ENCODE data around the gene SLC50A1. TPM values are rescaled to one million over a fixed set of nuclear protein-coding genes. Genes with fewer than 3 reads are reported as not detected.

SLC50A1 gene
- total RNA-seq, 1 experiment from 2014 or later, result 67.4 TPM

- H3K36me3 ChIP-seq (ENCODE audit: control insufficient read depth, insufficient read depth, low read length), result no peaks in the 10 kb centered on the region; the same call in 1 of the 2 replicates
- H3K27me3 ChIP-seq (ENCODE audit: control insufficient read depth, insufficient read depth, low read length), result no peaks in the 10 kb centered on the region
- DNase-seq (ENCODE audit: low read depth, low spot score) (no peak), ATAC-seq (peak; percentile 58)
- CTCF ChIA-PET, result interaction anchor here (0.7 to 1.9 kb wide), 6 partner anchors 21 to 89 kb away, joined by 3 to 15 read pairs (median 4); no protein-coding TSS in a partner anchor
- intact Hi-C loops (cut with micrococcal nuclease; ENCODE audit: unreplicated experiment) (no loop called here), in situ Hi-C loops (cut with HindIII; ENCODE audit: low pct_unique_long_range_greater_than_20kb, low sequenced_read_pairs) (no loop called here)
- H3K27ac ChIP-seq (ENCODE audit: low read length), result peak within 1 kb of the TSS; percentile 92
- POLR2A ChIA-PET, result interaction anchor here (2.5 kb wide), 1 partner anchor 20 kb away, joined by 18 read pairs; no protein-coding TSS in a partner anchor
- TF ChIP-seq SIN3A (IDR thresholded peaks at IDR 0.05; ENCODE audit: borderline replicate concordance, insufficient read depth, low read depth, low read length), result no peak
- TF ChIP-seq, protein P1, sequence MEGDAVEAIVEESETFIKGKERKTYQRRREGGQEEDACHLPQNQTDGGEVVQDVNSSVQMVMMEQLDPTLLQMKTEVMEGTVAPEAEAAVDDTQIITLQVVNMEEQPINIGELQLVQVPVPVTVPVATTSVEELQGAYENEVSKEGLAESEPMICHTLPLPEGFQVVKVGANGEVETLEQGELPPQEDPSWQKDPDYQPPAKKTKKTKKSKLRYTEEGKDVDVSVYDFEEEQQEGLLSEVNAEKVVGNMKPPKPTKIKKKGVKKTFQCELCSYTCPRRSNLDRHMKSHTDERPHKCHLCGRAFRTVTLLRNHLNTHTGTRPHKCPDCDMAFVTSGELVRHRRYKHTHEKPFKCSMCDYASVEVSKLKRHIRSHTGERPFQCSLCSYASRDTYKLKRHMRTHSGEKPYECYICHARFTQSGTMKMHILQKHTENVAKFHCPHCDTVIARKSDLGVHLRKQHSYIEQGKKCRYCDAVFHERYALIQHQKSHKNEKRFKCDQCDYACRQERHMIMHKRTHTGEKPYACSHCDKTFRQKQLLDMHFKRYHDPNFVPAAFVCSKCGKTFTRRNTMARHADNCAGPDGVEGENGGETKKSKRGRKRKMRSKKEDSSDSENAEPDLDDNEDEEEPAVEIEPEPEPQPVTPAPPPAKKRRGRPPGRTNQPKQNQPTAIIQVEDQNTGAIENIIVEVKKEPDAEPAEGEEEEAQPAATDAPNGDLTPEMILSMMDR (IDR thresholded peaks at IDR 0.05), result peak; percentile 2
- TF ChIP-seq POLR2AphosphoS5 (IDR thresholded peaks at IDR 0.05; ENCODE audit: low read depth, low read length), result no peak
- TF ChIP-seq TCF7L2 (IDR thresholded peaks at IDR 0.05; ENCODE audit: low read depth, low read length), result 0 out of 2 replicates have a peak, but pooled peaks have one; percentile 5
- TF ChIP-seq REST (IDR thresholded peaks at IDR 0.05; ENCODE audit: insufficient read depth in 1 of 2, low read depth in 2 of 2, low read length in 1 of 2), result no peak
- no peaks in the 10 kb centered on the region for H3K9me3 ChIP-seq (ENCODE audit: control insufficient read depth, insufficient read depth, low read depth, low read length)
- BruUV-seq (replicated peaks), result no TSS peak
- H3K4me1 ChIP-seq (ENCODE audit: control insufficient read depth, insufficient read depth, low read length), result peaks cover 23% of the 10 kb centered on the region
- peak within 1 kb of the TSS; percentile 88 to 89 for H3K4me3 ChIP-seq (ENCODE audit: low read depth in 2 of 2, low read length in 2 of 2)
Measured at GRCh38 chr1:155173478-155174323, 38.0 kb downstream of the SLC50A1 start, which contains the start of gene TRIM46. Gene TRIM46 (plus strand): TSS chr1:155173849. CDS start chr1:155173967, 118 bp downstream.

DNA sequence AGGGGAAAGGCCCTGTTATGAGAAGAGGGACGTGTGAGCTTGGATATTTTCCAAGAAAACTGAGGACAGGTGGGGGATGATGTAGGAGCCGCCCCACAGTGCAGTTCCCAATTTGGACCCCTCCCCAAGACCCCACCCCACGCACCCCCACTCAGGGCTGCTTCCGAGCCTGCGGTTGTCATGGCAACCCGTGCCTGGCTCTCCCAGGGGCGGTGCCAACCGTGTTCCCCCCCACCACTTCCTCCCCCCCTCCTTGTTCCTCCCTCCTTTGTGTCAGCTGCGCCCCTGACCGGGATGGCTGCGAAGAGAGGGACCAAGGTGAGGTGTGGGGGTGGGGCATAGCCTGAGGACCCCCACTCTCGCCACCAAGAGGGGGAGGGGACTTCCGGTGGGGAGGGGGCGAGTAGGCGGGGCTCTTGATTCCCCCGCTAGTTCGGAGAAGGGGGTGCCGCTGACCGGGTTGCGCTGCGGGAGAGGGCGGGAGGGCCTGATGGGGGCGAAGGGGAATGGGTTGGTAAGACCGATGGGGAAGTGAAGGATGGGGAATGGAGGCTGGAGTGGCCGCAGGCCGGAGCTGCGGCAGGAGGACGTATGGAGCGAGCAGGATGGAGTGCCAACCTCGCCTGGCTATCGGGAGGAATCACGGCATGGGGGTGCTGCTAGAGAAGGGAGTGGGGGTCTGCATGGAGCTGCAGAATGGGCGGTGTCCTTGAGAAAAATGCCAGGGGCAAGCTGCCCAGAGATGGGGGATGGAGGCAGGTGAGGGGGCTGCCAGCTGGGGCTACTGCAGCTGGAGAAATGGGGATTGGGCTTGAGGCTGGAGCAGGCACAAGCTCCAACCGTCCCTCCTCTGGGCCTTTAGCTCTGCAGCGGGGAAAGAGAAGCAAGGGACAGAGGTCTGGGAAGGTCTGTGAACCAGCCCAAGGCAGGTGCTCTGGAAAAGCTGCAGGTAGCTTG is 39.0 kb downstream of the SLC50A1 start:
- ChIA-PET POLR2A (interaction anchor here (2.5 kb wide), 1 partner anchor 19 kb away, joined by 18 read pairs; no protein-coding TSS in a partner anchor), CTCF (interaction anchor here (0.6 to 1.9 kb wide), 4 partner anchors 19 to 1724 kb away, joined by 3 to 14 read pairs (median 5); partner anchors contain the start of gene THBS3)
- peaks cover 23% of the 10 kb centered on the region for H3K4me1 ChIP-seq (ENCODE audit: control insufficient read depth, insufficient read depth, low read length)
- no peaks in the 10 kb centered on the region for H3K9me3 ChIP-seq (ENCODE audit: control insufficient read depth, insufficient read depth, low read depth, low read length)
- no peaks in the 10 kb centered on the region for H3K27me3 ChIP-seq (ENCODE audit: control insufficient read depth, insufficient read depth, low read length)
- peak overlapping the region; percentile 92 for H3K27ac ChIP-seq (ENCODE audit: low read length)
- TF ChIP-seq POLR2AphosphoS5 (IDR thresholded peaks at IDR 0.05; ENCODE audit: low read depth, low read length), result no peak
- TF ChIP-seq TCF7L2 (IDR thresholded peaks at IDR 0.05; ENCODE audit: low read depth, low read length), result no peak
- TF ChIP-seq, protein P1 (IDR thresholded peaks at IDR 0.05), result no peak
- TF ChIP-seq REST (IDR thresholded peaks at IDR 0.05; ENCODE audit: insufficient read depth in 1 of 2, low read depth in 2 of 2, low read length in 1 of 2), result no peak
- TF ChIP-seq SIN3A (IDR thresholded peaks at IDR 0.05; ENCODE audit: borderline replicate concordance, insufficient read depth, low read depth, low read length), result no peak
- no peaks in the 10 kb centered on the region; the same call in 1 of the 2 replicates for H3K36me3 ChIP-seq (ENCODE audit: control insufficient read depth, insufficient read depth, low read length)
- H3K4me3 ChIP-seq (ENCODE audit: low read depth in 2 of 2, low read length in 2 of 2), result peak overlapping the region; percentile 88 to 89
- intact Hi-C loops (cut with micrococcal nuclease; ENCODE audit: unreplicated experiment) (no loop called here), in situ Hi-C loops (cut with HindIII; ENCODE audit: low pct_unique_long_range_greater_than_20kb, low sequenced_read_pairs) (no loop called here)
- DNase-seq (ENCODE audit: low read depth, low spot score) (no peak), ATAC-seq (no peak)
- no TSS peak for BruUV-seq (replicated peaks)

Data from Panc1 (cell line).